Measurements from ENCODE around the gene EPHA3.

DNA sequence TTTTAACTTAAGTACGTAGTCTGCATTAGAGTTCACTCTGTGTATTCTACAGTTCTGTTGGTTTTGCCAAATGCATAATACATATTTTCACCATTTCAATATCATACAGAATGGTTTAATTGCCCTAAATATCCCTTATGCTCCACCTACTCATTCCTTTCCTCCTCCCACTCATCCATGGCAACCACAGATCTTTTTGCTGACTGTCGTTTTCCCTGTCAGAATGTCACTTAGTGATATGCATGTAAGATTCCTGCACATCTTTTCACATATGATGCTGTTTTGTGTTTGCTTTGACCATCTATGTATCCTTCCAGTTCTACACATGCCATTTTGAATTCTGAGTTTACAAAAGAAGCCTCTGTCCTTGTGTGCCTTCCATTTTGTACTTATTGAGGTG lies 36.7 kb downstream of the EPHA3 start:
- no peak for TF ChIP-seq EZH2 (IDR thresholded peaks at IDR 0.05; ENCODE audit: borderline replicate concordance, low read length)
- TF ChIP-seq CTCF (IDR thresholded peaks at IDR 0.05; ENCODE audit: low read length) = no peak

All from OCI-LY1 (cell line).